GM19467 (cell line): ENCODE measurements around the gene SLC8A3.

Experiments used
- ATAC-seq: cut with Tn5 transposase; IDR thresholded peaks from one replicate; pipeline ENCODE4 v1.9.1; 2021; ENCODE audit warnings: mild to moderate bottlenecking, moderate library complexity; ENCODE audit not compliant: unreplicated experiment

Gene SLC8A3

DNA sequence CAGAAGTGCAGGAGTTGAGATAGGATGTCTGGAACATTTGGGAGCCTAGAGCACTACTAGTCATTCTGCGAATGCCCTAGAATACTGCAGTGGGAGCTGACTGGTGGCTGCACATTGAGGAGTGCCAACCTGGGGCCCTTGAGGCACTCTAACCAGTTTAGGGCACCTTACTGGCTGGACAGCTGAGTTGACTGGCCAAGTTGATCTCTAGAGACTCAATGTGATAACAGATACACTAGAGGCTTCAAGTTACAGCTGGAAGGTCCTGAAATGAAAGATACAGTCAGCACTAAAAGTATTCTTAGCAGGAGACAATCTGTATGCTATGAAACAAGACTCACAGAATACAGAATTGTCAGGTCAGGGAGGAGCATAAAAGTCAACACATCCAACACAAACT lies 8.0 kb downstream of the SLC8A3 start:
- no peak for ATAC-seq

DNA sequence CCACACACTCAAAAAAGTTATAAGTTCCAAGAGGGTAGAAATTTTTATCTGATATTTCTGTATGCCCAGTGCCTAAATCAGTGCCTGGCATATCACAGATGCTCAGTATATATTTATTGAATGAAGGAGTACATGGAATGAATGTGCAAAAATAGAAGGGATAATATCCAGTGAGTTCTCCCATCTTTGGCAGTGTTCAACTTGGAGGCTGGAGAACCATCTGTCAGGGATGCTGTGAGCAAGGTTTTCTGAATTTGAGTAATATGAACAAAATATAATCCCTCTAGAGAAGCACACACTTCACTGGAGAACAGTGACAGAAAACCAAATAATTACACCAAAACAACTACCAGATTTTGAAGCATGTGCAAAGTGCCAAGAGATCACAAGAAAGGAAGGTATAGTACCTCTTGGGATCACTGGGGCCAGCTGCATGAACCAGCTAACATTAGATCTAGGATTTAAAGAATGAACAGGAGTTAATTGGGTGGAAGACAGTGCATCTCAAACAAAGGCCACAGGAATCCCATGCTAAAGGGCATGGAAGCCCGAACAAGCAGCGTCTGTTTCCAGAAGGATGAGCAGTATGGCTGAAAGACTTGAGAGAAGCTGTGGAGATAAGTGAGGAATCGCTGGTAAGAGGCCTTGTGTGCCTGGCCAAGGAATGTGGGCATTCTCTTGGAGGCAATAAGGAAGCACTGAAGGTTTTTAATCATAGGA lies 11.5 kb downstream of the SLC8A3 start:
- no peak for ATAC-seq

- no peak for ATAC-seq
Measured at GRCh38 chr14:70173569-70173968, 15.2 kb downstream of the SLC8A3 start.

DNA sequence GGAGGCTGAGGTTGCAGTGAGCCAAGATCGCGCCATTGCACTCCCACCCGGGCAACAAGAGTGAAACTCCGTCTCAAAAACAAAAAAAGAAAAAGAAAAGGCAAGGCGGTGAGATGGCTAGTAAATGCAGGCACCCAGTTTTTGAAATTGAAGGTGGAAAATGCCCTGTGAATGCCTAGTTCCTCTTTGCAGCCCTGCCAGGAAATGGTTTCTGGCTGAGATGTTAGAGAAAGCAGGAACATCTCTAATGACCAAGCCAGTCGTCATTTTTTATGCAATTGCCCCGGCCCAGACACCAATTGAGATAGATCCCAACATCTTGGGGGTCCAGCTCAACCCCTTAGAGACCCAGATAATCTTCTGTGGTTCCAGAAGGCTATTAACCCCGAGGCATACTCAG lies 17.0 kb downstream of the SLC8A3 start:
- ATAC-seq, result no peak

DNA sequence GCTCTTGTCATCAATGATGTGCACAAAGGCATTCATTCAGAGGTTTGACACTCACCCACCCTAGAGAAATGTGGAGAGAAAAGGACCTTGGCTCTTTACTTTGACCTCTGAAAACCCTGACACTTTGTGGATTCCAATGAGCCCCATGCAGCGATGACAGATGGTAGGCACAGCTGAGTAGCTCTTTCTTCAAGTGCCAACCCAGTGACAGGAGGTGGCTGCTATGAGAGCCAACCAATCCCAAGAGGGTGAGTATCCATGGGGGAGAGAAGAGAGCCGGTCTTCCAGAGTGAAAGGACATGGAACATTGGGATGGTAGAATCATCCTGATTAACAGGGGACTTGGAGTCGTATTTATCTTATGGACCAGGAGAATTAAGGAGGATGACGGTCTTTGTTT lies 17.8 kb downstream of the SLC8A3 start:
- no peak for ATAC-seq

DNA sequence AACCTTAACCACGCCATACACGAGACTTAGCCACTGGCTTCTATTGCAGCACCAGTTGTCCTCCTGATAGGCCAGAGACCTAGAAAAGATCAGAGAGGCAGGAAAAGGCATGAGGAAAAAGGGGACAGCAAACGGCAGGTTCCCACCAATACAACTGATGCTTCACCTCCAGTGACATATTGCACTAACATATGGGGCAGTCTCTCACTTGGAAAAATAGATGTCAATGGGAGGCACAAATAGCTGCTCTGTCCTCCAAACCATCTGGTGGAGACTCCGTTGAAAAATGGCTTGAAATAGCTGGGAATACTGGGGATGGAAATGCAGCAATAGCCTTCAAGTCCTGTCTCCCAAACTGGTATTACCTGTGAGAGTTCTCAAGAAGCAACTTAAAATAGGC lies 20.3 kb downstream of the SLC8A3 start:
- no peak for ATAC-seq

DNA sequence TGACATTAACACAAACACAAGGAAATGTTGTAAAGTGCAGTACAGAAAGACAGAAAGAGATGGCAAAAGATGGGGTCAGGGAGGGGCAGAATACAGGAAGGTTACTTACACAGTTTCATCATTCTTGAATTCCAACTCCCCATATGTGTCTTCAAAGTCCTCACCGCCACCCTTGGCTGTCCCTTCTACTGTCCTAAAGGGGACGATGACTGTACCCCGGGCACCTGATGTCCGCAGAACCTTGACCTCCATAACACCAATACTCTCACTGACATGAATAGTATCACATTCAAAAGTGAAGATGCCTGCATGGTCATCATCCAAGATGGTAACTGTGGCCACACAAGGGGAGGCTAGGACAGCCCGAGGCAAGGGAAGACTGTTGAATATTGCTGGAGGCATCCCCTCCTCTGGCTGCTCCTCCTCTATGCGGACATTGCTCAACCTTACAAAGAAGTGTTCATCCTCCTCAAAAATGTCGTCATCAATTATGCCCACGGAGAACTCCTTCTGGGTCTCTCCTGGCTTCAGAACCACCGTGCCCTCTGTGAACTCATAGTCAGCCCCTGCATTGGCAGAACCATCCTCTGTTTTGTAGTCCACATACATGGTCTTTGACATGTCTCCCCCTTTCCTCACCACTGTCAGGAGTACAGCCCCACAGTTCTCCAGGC lies 22.1 kb downstream of the SLC8A3 start:
- no peak for ATAC-seq

DNA sequence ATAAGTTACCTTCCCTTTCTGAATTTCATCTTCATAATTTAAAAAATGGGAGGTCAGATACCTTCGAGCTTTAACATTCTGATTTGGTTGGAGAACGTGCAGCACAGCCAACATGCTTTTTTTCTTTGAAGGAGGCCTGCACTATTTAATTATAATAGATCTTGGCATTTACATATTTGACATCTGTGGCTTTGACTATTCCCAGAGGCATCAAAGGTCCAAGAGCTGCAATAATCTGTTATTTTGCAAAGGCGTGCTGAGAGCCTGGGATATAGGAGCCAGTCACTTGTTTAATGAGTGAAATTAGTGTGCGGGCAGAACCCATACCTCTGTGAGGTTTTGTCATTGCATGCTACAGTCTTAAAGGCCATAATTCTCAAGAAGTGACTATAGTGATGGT lies 26.4 kb downstream of the SLC8A3 start:
- no peak for ATAC-seq

- ATAC-seq, result no peak
Measured at GRCh38 chr14:70156592-70156991, 32.2 kb downstream of the SLC8A3 start.

- no peak for ATAC-seq
Measured at GRCh38 chr14:70152704-70153103, 36.0 kb downstream of the SLC8A3 start.

GRCh38 chr14:70152081-70152480 lies 36.7 kb downstream of the SLC8A3 start:
- ATAC-seq, result no peak

GRCh38 chr14:70149596-70150165 lies 39.1 kb downstream of the SLC8A3 start:
- ATAC-seq, result no peak

- ATAC-seq, result no peak
Measured at GRCh38 chr14:70148911-70149595, 39.7 kb downstream of the SLC8A3 start.

DNA sequence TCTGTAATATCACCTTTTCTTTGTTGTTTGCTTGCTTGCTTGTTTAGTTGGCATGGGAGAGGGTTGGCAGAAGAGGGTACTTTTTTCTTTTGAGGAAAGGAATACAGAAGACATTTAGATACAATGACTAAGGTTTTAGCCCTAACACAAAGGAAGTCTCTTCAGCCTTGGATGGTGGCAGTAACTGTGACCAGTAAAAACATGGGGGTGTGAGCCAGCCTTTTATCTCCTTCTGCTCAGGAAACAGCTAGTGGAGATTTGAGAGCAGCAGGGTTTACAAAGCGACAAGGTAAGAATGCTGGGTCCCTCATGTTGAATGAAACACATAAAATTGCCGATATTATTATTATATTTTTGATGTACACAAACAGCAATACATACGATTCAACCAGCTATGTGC lies 40.4 kb downstream of the SLC8A3 start:
- no peak for ATAC-seq

GRCh38 chr14:70144046-70144445 lies 44.7 kb downstream of the SLC8A3 start:
- ATAC-seq, result no peak

DNA sequence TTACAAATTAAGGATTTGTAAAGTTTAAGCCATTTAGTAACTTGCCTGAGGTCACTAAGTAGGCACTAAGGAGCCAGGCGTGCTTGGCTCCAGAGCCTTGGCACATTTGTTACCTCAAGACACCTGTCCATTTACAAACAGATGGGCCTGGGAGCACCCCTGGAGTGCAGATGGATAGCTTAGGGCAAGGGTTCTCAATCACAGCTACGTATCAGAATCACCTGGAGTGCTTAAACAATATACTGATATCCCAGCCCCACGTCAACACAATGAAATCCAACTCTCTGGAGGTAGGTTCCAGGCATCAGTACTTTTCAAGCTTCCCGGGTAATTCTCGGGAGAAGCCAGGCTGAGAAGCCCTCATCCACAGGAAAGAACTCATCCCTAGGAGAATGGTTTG lies 45.4 kb downstream of the SLC8A3 start:
- ATAC-seq, result no peak

DNA sequence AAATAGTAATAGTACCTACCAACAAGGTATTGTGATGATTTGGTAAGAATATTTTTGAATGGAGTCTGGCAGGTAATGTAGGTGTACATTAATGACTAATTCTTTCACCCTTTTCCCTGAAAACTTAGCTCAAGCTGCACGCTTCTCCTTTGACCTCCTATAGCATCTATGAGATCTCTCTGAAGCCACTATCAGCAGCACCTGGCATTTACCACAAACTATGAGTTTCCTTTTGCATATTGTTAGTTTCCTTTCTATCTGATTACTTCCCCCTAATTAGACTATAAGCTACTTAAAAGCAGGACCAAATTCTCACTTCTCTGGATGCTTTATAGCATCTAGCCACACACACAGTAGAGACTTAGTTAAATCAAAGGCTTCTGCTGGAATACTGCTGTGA lies 48.1 kb downstream of the SLC8A3 start:
- ATAC-seq, result no peak

DNA sequence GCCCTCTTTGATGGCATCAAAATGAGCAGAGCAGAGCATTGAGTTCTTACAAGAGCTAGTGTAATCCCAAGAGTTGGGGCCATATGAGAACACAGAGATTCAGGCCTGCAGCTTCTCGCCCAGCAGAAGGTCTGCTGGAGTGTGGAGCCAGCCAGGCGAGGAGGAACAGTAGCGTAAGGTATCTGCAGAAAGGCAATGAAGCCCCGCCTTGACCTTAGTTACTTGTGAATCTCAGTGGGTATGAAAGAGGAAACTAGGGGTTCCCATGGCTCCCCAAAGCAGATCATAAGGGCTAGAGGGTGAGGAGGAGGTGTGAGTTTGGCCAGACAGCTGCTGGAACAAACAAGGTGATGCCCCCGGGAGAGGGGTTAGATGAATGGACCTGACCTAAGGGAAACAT lies 49.4 kb downstream of the SLC8A3 start:
- ATAC-seq, result no peak

DNA sequence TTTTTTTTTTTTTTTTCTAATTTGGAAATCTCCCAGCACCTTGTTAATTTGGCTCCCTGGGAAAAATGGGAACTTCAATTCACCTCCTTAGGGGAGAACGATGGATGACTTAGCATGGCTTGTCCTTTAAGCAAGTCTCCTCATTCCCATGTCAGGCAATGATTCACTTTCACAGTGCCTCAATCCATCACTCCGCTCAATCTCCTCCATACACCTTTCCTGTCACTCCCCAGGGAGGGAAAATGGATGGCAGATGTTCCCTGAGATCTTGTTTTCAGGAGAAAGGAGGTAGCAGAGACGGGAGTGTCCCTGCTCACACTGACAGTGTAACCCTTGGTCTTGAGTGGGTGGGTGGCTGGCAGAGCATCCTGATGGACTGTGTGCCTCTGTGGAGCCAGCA lies 51.0 kb downstream of the SLC8A3 start:
- ATAC-seq, result no peak

- no peak for ATAC-seq
Measured at GRCh38 chr14:70133461-70133860, 55.3 kb downstream of the SLC8A3 start.

- no peak for ATAC-seq
Measured at GRCh38 chr14:70130482-70130881, 58.3 kb downstream of the SLC8A3 start.

DNA sequence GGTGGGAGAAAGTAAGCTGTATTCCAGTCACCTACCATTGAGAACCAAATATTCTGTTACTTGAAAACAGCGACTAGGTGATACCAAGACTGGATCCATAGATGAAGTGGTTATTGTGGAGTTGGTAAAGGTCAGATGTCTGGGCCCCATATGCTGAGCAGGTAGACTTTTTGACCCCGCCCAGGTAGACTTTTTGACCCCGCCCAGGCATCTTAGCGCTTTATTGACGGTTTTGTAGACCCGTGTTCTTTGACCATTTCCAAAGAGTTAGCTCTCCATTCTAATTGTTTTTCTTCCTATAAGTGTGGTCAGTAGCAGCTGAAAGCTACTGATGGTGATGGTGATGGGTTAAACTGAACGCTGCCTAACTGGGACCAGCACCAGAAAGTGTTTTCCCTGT lies 61.6 kb downstream of the SLC8A3 start:
- no peak for ATAC-seq
